ENCODE results near the gene FLNB. TPM values are rescaled to one million over a fixed set of nuclear protein-coding genes. Genes with fewer than 3 reads are reported as not detected.
A peak's percentile ranks its signal among the peaks of the same experiment; 100 is the strongest.

FLNB gene
- total and polyA plus RNA-seq, 10 of the 15 experiments (the other 5 are each of a cell fraction or from before 2014, with no cell fraction given): 13.6 to 51.8 (median 26.4) TPM

DNA sequence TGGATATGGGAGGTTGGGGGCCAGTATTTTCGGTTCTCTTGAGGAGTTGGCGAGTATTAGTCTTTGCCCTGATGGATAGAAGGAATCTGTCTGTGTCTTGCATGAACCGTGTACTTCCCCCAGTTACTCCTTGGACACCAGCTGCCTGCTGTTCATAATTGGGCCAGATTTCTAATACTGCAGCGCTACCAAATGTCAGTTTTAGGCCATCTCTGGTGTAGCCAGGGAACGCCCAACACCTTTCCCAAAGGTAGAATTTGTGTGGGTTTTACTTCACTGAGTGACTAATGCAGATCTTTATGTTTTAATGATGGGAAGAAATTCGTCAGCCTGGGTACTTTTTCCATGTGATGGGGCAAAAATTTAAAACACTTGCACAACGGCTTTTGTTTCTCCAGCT lies 18.4 kb downstream of the FLNB start:
- no peak overlapping the region for H3K4me3 ChIP-seq
- SMC1A ChIA-PET (ENCODE audit: uncharacterized antibody, unreplicated experiment): interaction anchor here (0.8 to 4.4 kb wide), 4 partner anchors 9 to 64 kb away, joined by 3 to 35 read pairs (median 6); partner anchors contain the start of gene FLNB
- no peaks in the 10 kb centered on the region; the same call in none of the 2 replicates for H3K79me2 ChIP-seq (ENCODE audit: control insufficient read depth, insufficient read depth, low read length)
- ATAC-seq: no peak
- 80% methylated on average over 7 of the region's 7 CpGs for WGBS (ENCODE audit: insufficient coverage, insufficient replicate concordance, low lambda C conversion rate, missing lambda C conversion rate)
- no peak for DNase-seq (ENCODE audit: low read depth, low spot score)
- POLR2A ChIA-PET: interaction anchor here (1.1 kb wide), 1 partner anchor 8 kb away, joined by 3 read pairs; no protein-coding TSS in a partner anchor
- peaks cover 13% of the 10 kb centered on the region for H3K4me1 ChIP-seq (ENCODE audit: control insufficient read depth, insufficient read depth, low read length)
- no peaks in the 10 kb centered on the region for H3K9me3 ChIP-seq (replicated peaks; ENCODE audit: control insufficient read depth, insufficient read depth, low read length)
- RAD21 ChIA-PET (ENCODE audit: unreplicated experiment): interaction anchor here (13.0 kb wide), 1 partner anchor 16 kb away, joined by 110 read pairs; the partner anchor contains the start of gene FLNB
- intact Hi-C loops (cut with micrococcal nuclease; ENCODE audit: unreplicated experiment) (no loop called here), in situ Hi-C loops (cut with MboI) (no loop called here)
- H3K36me3 ChIP-seq (ENCODE audit: control insufficient read depth in 2 of 2, insufficient read depth in 2 of 2, low read length in 1 of 2): no peaks in the 10 kb centered on the region
- H3K27ac ChIP-seq (ENCODE audit: control insufficient read depth, insufficient read depth): no peak overlapping the region
- H4K20me1 ChIP-seq (ENCODE audit: control insufficient read depth, insufficient read depth): no peaks in the 10 kb centered on the region
- no peak overlapping the region for H3K4me2 ChIP-seq (ENCODE audit: control insufficient read depth, insufficient read depth)
- no peaks in the 10 kb centered on the region for H3K27me3 ChIP-seq (replicated peaks in 1 of 2; ENCODE audit: control insufficient read depth in 2 of 2, insufficient read depth in 2 of 2, low read length in 1 of 2)
- no peak overlapping the region for H2AFZ ChIP-seq (ENCODE audit: control insufficient read depth, low read depth, low read length)
- CTCF ChIA-PET: interaction anchor here (0.6 kb wide), 1 partner anchor 750 kb away, joined by 3 read pairs; no protein-coding TSS in a partner anchor
- TF ChIP-seq RCOR1 (conservative IDR thresholded peaks at IDR 0.05; ENCODE audit: low read depth, low read length) (no peak), KAT2A (conservative IDR thresholded peaks at IDR 0.05; ENCODE audit: control insufficient read depth, low read depth, low read length) (no peak), RAD21 (IDR thresholded peaks at IDR 0.05; ENCODE audit: insufficient read depth, low read depth, low read length) (peak; percentile 23; the same call in 1 of the 2 replicates), TCF7 (IDR thresholded peaks at IDR 0.05; ENCODE audit: borderline replicate concordance) (no peak), MYC (IDR thresholded peaks at IDR 0.05; ENCODE audit: insufficient read depth, insufficient read length, insufficient replicate concordance, low read length, severe bottlenecking) (no peak), TCF3 (IDR thresholded peaks at IDR 0.05; ENCODE audit: borderline replicate concordance, insufficient read depth, low read depth, low read length) (no peak)
- TF ChIP-seq, protein P1, sequence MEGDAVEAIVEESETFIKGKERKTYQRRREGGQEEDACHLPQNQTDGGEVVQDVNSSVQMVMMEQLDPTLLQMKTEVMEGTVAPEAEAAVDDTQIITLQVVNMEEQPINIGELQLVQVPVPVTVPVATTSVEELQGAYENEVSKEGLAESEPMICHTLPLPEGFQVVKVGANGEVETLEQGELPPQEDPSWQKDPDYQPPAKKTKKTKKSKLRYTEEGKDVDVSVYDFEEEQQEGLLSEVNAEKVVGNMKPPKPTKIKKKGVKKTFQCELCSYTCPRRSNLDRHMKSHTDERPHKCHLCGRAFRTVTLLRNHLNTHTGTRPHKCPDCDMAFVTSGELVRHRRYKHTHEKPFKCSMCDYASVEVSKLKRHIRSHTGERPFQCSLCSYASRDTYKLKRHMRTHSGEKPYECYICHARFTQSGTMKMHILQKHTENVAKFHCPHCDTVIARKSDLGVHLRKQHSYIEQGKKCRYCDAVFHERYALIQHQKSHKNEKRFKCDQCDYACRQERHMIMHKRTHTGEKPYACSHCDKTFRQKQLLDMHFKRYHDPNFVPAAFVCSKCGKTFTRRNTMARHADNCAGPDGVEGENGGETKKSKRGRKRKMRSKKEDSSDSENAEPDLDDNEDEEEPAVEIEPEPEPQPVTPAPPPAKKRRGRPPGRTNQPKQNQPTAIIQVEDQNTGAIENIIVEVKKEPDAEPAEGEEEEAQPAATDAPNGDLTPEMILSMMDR (IDR thresholded peaks at IDR 0.05 in 2 of 3, conservative IDR thresholded peaks at IDR 0.05 in 1 of 3; ENCODE audit: control insufficient read depth in 2 of 3, extremely low read depth in 1 of 3, insufficient read depth in 1 of 3, low read depth in 3 of 3, low read length in 3 of 3): no peak
- H3K9ac ChIP-seq (ENCODE audit: control insufficient read depth, insufficient read depth, low read length): no peak overlapping the region
- FAIRE-seq: no peak
- no TSS peak for BruUV-seq (replicated peaks)

All from GM12878 (cell line).